ENCODE results near the gene DKK3. TPM values are rescaled to one million over a fixed set of nuclear protein-coding genes. Genes with fewer than 3 reads are reported as not detected.
A peak's percentile ranks its signal among the peaks of the same experiment; 100 is the strongest.

The DKK3 gene
- total RNA-seq, 1 donor from 2014 or later = 307 TPM

- no peak for FAIRE-seq
- H3K4me2 ChIP-seq (ENCODE audit: low read length) = peak overlapping the region; percentile 39
These were observed 11.5 kb upstream of the DKK3 start for GRCh38 chr11:12019866-12020416.

GRCh38 chr11:12019337-12019736 is 10.9 kb upstream of the DKK3 start:
- Histone ChIP-seq H3K27me3 (ENCODE audit: insufficient read depth, low read length) (no peaks in the 10 kb centered on the region), H3K79me2 (ENCODE audit: insufficient read depth, low read length) (no peaks in the 10 kb centered on the region), H2AFZ (ENCODE audit: low read depth, low read length) (peak overlapping the region; percentile 62), H3K36me3 (ENCODE audit: insufficient read depth, low read length) (no peaks in the 10 kb centered on the region), H4K20me1 (ENCODE audit: insufficient read depth, low read length) (no peaks in the 10 kb centered on the region), H3K9ac (ENCODE audit: low read length) (peak overlapping the region; percentile 48), H3K4me1 (ENCODE audit: insufficient read depth, low read length) (peaks cover 25% of the 10 kb centered on the region), H3K4me3 (ENCODE audit: insufficient read depth, low read depth, low read length) (no peak overlapping the region), H3K27ac (ENCODE audit: low read depth, low read length) (peak overlapping the region; percentile 58), H3K9me3 (ENCODE audit: insufficient read depth, low read depth, low read length) (no peaks in the 10 kb centered on the region), H3K4me2 (ENCODE audit: low read length) (peak overlapping the region; percentile 39)
- peaks cover 23% of the 10 kb centered on the region for H3K4me1 Mint-ChIP-seq (ENCODE audit: low read depth, unreplicated experiment)
- peak; percentile 97 for DNase-seq (ENCODE audit: low read depth)
- H3K9me3 Mint-ChIP-seq (ENCODE audit: unreplicated experiment) = peaks cover 7% of the 10 kb centered on the region
- H3K36me3 Mint-ChIP-seq (ENCODE audit: low read depth, unreplicated experiment) = no peaks in the 10 kb centered on the region
- TF ChIP-seq EZH2 (IDR thresholded peaks at IDR 0.05; ENCODE audit: insufficient read depth, low read length) = no peak
- TF ChIP-seq, protein P1, sequence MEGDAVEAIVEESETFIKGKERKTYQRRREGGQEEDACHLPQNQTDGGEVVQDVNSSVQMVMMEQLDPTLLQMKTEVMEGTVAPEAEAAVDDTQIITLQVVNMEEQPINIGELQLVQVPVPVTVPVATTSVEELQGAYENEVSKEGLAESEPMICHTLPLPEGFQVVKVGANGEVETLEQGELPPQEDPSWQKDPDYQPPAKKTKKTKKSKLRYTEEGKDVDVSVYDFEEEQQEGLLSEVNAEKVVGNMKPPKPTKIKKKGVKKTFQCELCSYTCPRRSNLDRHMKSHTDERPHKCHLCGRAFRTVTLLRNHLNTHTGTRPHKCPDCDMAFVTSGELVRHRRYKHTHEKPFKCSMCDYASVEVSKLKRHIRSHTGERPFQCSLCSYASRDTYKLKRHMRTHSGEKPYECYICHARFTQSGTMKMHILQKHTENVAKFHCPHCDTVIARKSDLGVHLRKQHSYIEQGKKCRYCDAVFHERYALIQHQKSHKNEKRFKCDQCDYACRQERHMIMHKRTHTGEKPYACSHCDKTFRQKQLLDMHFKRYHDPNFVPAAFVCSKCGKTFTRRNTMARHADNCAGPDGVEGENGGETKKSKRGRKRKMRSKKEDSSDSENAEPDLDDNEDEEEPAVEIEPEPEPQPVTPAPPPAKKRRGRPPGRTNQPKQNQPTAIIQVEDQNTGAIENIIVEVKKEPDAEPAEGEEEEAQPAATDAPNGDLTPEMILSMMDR (IDR thresholded peaks at IDR 0.05; ENCODE audit: insufficient read depth, low read depth, low read length) = no peak
- H3K27ac Mint-ChIP-seq (ENCODE audit: unreplicated experiment) = no peak overlapping the region
- no peak overlapping the region for H3K4me3 Mint-ChIP-seq (ENCODE audit: unreplicated experiment)
- no peaks in the 10 kb centered on the region for H3K27me3 Mint-ChIP-seq (ENCODE audit: low read depth, unreplicated experiment)
- no peak for FAIRE-seq

More at GRCh38 chr11:12019866-12020416, 11.5 kb upstream of the DKK3 start:
- peak overlapping the region; percentile 62 for H2AFZ ChIP-seq (ENCODE audit: low read depth, low read length)
- peak overlapping the region; percentile 48 for H3K9ac ChIP-seq (ENCODE audit: low read length)
- Mint-ChIP-seq H3K27ac (ENCODE audit: unreplicated experiment) (no peak overlapping the region), H3K9me3 (ENCODE audit: unreplicated experiment) (peaks cover 10% of the 10 kb centered on the region), H3K4me3 (ENCODE audit: unreplicated experiment) (no peak overlapping the region), H3K27me3 (ENCODE audit: low read depth, unreplicated experiment) (no peaks in the 10 kb centered on the region), H3K4me1 (ENCODE audit: low read depth, unreplicated experiment) (peaks cover 23% of the 10 kb centered on the region), H3K36me3 (ENCODE audit: low read depth, unreplicated experiment) (no peaks in the 10 kb centered on the region)
- H3K27me3 ChIP-seq (ENCODE audit: insufficient read depth, low read length) = no peaks in the 10 kb centered on the region
- no peaks in the 10 kb centered on the region for H3K79me2 ChIP-seq (ENCODE audit: insufficient read depth, low read length)
- no peaks in the 10 kb centered on the region for H3K9me3 ChIP-seq (ENCODE audit: insufficient read depth, low read depth, low read length)
- H3K4me1 ChIP-seq (ENCODE audit: insufficient read depth, low read length) = peaks cover 25% of the 10 kb centered on the region
- TF ChIP-seq, protein P1 (IDR thresholded peaks at IDR 0.05; ENCODE audit: insufficient read depth, low read depth, low read length) = no peak
- H3K36me3 ChIP-seq (ENCODE audit: insufficient read depth, low read length) = no peaks in the 10 kb centered on the region
- peak; percentile 43 for DNase-seq (ENCODE audit: low read depth)
- H3K27ac ChIP-seq (ENCODE audit: low read depth, low read length) = peak overlapping the region; percentile 58
- H4K20me1 ChIP-seq (ENCODE audit: insufficient read depth, low read length) = no peaks in the 10 kb centered on the region
- H3K4me3 ChIP-seq (ENCODE audit: insufficient read depth, low read depth, low read length) = no peak overlapping the region

DNA sequence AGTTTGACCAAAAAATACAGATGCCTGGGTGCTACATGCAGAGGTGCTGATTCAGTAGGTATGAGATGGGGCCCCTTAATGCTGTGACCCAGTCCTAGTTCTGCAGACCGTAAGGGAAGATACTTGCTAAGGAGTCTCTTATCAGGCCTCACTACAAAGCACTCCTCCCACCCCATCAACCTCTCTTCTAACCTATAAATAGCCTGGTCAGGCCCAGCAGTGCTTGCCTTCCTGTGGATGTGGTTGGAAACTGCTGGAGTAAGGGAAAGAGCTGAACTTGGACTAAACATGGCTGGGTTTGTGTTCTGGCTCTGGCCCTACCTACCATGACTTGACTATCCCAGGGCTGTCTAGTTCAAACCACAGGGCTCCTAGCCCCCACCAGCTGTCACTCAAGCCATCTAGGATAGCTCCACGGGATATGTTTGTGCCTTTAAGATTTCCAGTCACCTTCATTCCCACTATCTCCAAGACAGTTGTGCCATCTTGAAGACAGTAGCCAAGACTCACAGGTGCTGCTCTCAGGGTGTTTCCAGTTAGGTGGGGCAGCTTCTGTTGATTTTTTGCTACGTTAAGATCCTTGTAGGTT is 9.5 kb upstream of the DKK3 start:
- Mint-ChIP-seq H3K27me3 (ENCODE audit: low read depth, unreplicated experiment) (no peaks in the 10 kb centered on the region), H3K9me3 (ENCODE audit: unreplicated experiment) (peaks cover 5% of the 10 kb centered on the region), H3K4me3 (ENCODE audit: unreplicated experiment) (no peak overlapping the region), H3K4me1 (ENCODE audit: low read depth, unreplicated experiment) (peaks cover 23% of the 10 kb centered on the region), H3K27ac (ENCODE audit: unreplicated experiment) (no peak overlapping the region), H3K36me3 (ENCODE audit: low read depth, unreplicated experiment) (no peaks in the 10 kb centered on the region)
- Histone ChIP-seq H3K9me3 (ENCODE audit: insufficient read depth, low read depth, low read length) (no peaks in the 10 kb centered on the region), H3K4me1 (ENCODE audit: insufficient read depth, low read length) (peaks cover 25% of the 10 kb centered on the region), H3K27ac (ENCODE audit: low read depth, low read length) (peak overlapping the region; percentile 57), H3K79me2 (ENCODE audit: insufficient read depth, low read length) (no peaks in the 10 kb centered on the region), H2AFZ (ENCODE audit: low read depth, low read length) (no peak overlapping the region), H3K36me3 (ENCODE audit: insufficient read depth, low read length) (no peaks in the 10 kb centered on the region), H3K9ac (ENCODE audit: low read length) (peak overlapping the region; percentile 5), H3K27me3 (ENCODE audit: insufficient read depth, low read length) (no peaks in the 10 kb centered on the region), H3K4me2 (ENCODE audit: low read length) (peak overlapping the region; percentile 12), H3K4me3 (ENCODE audit: insufficient read depth, low read depth, low read length) (no peak overlapping the region), H4K20me1 (ENCODE audit: insufficient read depth, low read length) (no peaks in the 10 kb centered on the region)
- DNase-seq (ENCODE audit: low read depth) = peak; percentile 74
- FAIRE-seq = no peak
- TF ChIP-seq, protein P1 (IDR thresholded peaks at IDR 0.05; ENCODE audit: insufficient read depth, low read depth, low read length) = no peak
- no peak for TF ChIP-seq EZH2 (IDR thresholded peaks at IDR 0.05; ENCODE audit: insufficient read depth, low read length)
